SKM-1 treated with dmso at 0.1 percent for 144 hours (cell line): ENCODE measurements around the gene ADGRB2.

ENCODE experiments used
- DNase-seq: peaks from one replicate; lab custom pipeline; 2025; ENCODE audit not compliant: unreplicated experiment; lab: John Stamatoyannopoulos, UW

The ADGRB2 gene

GRCh38 chr1:31764312-31765040 is at the start of gene ADGRB2:
ADGRB2 (minus strand) TSS chr1:31764340; CDS start chr1:31757221, 7,119 bp downstream.
- no peak for DNase-seq

- DNase-seq, result no peak
These were observed 48.2 kb upstream of the ADGRB2 start for GRCh38 chr1:31812158-31812829.

GRCh38 chr1:31811605-31812004 is 47.5 kb upstream of the ADGRB2 start:
- DNase-seq, result no peak

- no peak for DNase-seq
These were observed 45.6 kb upstream of the ADGRB2 start for GRCh38 chr1:31809698-31810097.

GRCh38 chr1:31807273-31808048 is 43.3 kb upstream of the ADGRB2 start:
- no peak for DNase-seq

GRCh38 chr1:31805318-31805717 is 41.2 kb upstream of the ADGRB2 start:
- DNase-seq, result no peak

GRCh38 chr1:31804098-31804497 is 40.0 kb upstream of the ADGRB2 start:
- no peak for DNase-seq

- DNase-seq, result no peak
These were observed 39.5 kb upstream of the ADGRB2 start for GRCh38 chr1:31803610-31804009.

- no peak for DNase-seq
These were observed 38.3 kb upstream of the ADGRB2 start for GRCh38 chr1:31802190-31803150.

- DNase-seq, result no peak
These were observed 37.3 kb upstream of the ADGRB2 start for GRCh38 chr1:31801458-31801857.

GRCh38 chr1:31800674-31800967 is 36.5 kb upstream of the ADGRB2 start:
- DNase-seq, result no peak

- no peak for DNase-seq
These were observed 35.9 kb upstream of the ADGRB2 start for GRCh38 chr1:31799895-31800673.

GRCh38 chr1:31799196-31799894 is 35.2 kb upstream of the ADGRB2 start:
- no peak for DNase-seq

- no peak for DNase-seq
These were observed 34.5 kb upstream of the ADGRB2 start for GRCh38 chr1:31798433-31799195.

GRCh38 chr1:31798086-31798432 is 33.9 kb upstream of the ADGRB2 start:
- no peak for DNase-seq

- no peak for DNase-seq
These were observed 33.1 kb upstream of the ADGRB2 start for GRCh38 chr1:31797216-31797615.

- no peak for DNase-seq
These were observed 32.6 kb upstream of the ADGRB2 start for GRCh38 chr1:31796707-31797106.

GRCh38 chr1:31795801-31796621 is 31.9 kb upstream of the ADGRB2 start:
- no peak for DNase-seq
